GM12878 (cell line): ENCODE data around the gene TRIM25. TPM values are rescaled to one million over a fixed set of nuclear protein-coding genes. Genes with fewer than 3 reads are reported as not detected.

Experiments used
- ATAC-seq: fragments of 200-7000 bp; cut with Tn5 transposase; 3 replicates; pipeline ENCODE4 v1.9.1; 2020; ENCODE audit warnings: mild to moderate bottlenecking, moderate library complexity
- BruUV-seq: library from RNA; stranded (reverse); fragments of 400-500 nt; replicated peaks from 2 replicates; lab custom pipeline; 2021; lab: Mats Ljungman, UMichigan
- CTCF ChIA-PET: fragments of 300-600 bp; sonication (Branson Sonifier 250); formaldehyde crosslinking; extraction: SDS; loops from one replicate; lab custom pipeline; 2021; ENCODE audit warnings: inconsistent platforms; lab: Yijun Ruan, JAX
- POLR2A ChIA-PET: fragments of 350-600 bp; formaldehyde crosslinking; extraction: SDS; loops from one replicate; lab custom pipeline; 2021; ENCODE audit warnings: inconsistent platforms; lab: Charles Lee
- RAD21 ChIA-PET: fragments of 300-600 bp; sonication (Branson Sonifier 250); formaldehyde crosslinking; loops from one replicate; lab custom pipeline; 2023; ENCODE audit warnings: antibody characterized with exemption; ENCODE audit not compliant: unreplicated experiment; lab: Charles Lee
- SMC1A ChIA-PET: fragments of 300-600 bp; sonication (Branson Sonifier 250); formaldehyde crosslinking; loops from one replicate; lab custom pipeline; 2023; ENCODE audit not compliant: unreplicated experiment, uncharacterized antibody; lab: Charles Lee
- DNase-seq: peaks from one replicate; pipeline ENCODE4 v3.0.0-alpha.2; 2011; ENCODE audit warnings: low read depth, low spot score
- FAIRE-seq: peaks from 3 replicates; lab custom pipeline; 2011; peaks lifted over from hg19 to GRCh38; lab: Jason Lieb, UNC
- H2AFZ ChIP-seq: 2 replicates; pipeline ENCODE4 v1.6.0; 2011; ENCODE audit warnings: low read depth, low read length, control low read depth; ENCODE audit not compliant: control insufficient read depth
- H3K27ac ChIP-seq: 2 replicates; pipeline ENCODE4 v1.5.1; 2011; ENCODE audit warnings: control low read depth; ENCODE audit not compliant: control insufficient read depth, insufficient read depth
- H3K27me3 ChIP-seq, 2 experiments: replicated peaks in 1 of 2; 2 replicates each; pipeline versions ENCODE4 v1.6.0 to v1.6.1; 2011; ENCODE audit warnings: low read length in 1 of 2; ENCODE audit not compliant: control insufficient read depth in 2 of 2, insufficient read depth in 2 of 2
- H3K36me3 ChIP-seq, 2 experiments: 2 replicates each; pipeline ENCODE4 v1.5.1; 2011; ENCODE audit warnings: low read length in 1 of 2; ENCODE audit not compliant: control insufficient read depth in 2 of 2, insufficient read depth in 2 of 2
- H3K4me1 ChIP-seq: 2 replicates; pipeline ENCODE4 v1.6.1; 2011; ENCODE audit warnings: mild to moderate bottlenecking, low read length, moderate library complexity, mixed read lengths; ENCODE audit not compliant: control insufficient read depth, insufficient read depth
- H3K4me2 ChIP-seq: 2 replicates; pipeline ENCODE4 v1.6.0; 2011; ENCODE audit warnings: control low read depth; ENCODE audit not compliant: control insufficient read depth, insufficient read depth
- H3K4me3 ChIP-seq: fragments of 200-600 bp; sonication (generic); 2 replicates; pipeline ENCODE4 v1.5.1; 2016
- H3K79me2 ChIP-seq: 2 replicates; pipeline ENCODE4 v1.6.0; 2011; ENCODE audit warnings: low read length; ENCODE audit not compliant: control insufficient read depth, insufficient read depth
- H3K9ac ChIP-seq: 2 replicates; pipeline ENCODE4 v1.8.0; 2011; ENCODE audit warnings: low read length, control low read depth, mixed read lengths; ENCODE audit not compliant: control insufficient read depth, insufficient read depth
- H3K9me3 ChIP-seq: replicated peaks from 3 replicates; pipeline ENCODE4 v1.5.1; 2011; ENCODE audit warnings: mild to moderate bottlenecking, low read length; ENCODE audit not compliant: control insufficient read depth, insufficient read depth
- H4K20me1 ChIP-seq: 2 replicates; pipeline ENCODE4 v1.6.0; 2011; ENCODE audit not compliant: control insufficient read depth, insufficient read depth
- BCLAF1 ChIP-seq: fragments of 450-650 bp; IDR thresholded peaks from 2 replicates; pipeline ENCODE4 v1.6.1; 2017; ENCODE audit warnings: antibody characterized with exemption, mild to moderate bottlenecking, moderate library complexity
- BMI1 ChIP-seq: fragments of 450-650 bp; IDR thresholded peaks from 2 replicates; pipeline ENCODE4 v1.6.1; 2016; ENCODE audit warnings: mild to moderate bottlenecking, moderate library complexity, borderline replicate concordance
- CREB1 ChIP-seq: IDR thresholded peaks from 2 replicates; pipeline ENCODE4 v1.6.1; 2012; ENCODE audit warnings: low read depth, mild to moderate bottlenecking, inconsistent platforms
- MTA3 ChIP-seq: IDR thresholded peaks from 2 replicates; pipeline ENCODE4 v1.6.1; 2012; ENCODE audit warnings: low read length, inconsistent platforms, borderline replicate concordance
- MXI1 ChIP-seq: fragments of 150-350 bp; IDR thresholded peaks from 2 replicates; pipeline ENCODE4 v1.6.1; 2011; ENCODE audit warnings: low read depth, mild to moderate bottlenecking, inconsistent platforms, low read length, improper control_type of control experiment
- NFYB ChIP-seq: IDR thresholded peaks from 2 replicates; pipeline ENCODE4 v1.6.1; 2011; ENCODE audit warnings: low read depth, mild to moderate bottlenecking, low read length, improper control_type of control experiment, moderate library complexity; ENCODE audit not compliant: insufficient read depth
- PAX5 ChIP-seq: IDR thresholded peaks from 2 replicates; pipeline ENCODE4 v1.6.1; 2011; ENCODE audit warnings: low read depth, low read length, borderline replicate concordance
- POLR2AphosphoS5 ChIP-seq: IDR thresholded peaks from 2 replicates; pipeline ENCODE4 v1.6.1; 2011; ENCODE audit warnings: mild to moderate bottlenecking, low read length, inconsistent platforms
- STAT1 ChIP-seq: fragments of 450-650 bp; conservative IDR thresholded peaks from 2 replicates; pipeline ENCODE4 v1.6.1; 2014; ENCODE audit warnings: antibody characterized with exemption, mild to moderate bottlenecking
- WGBS: methylation state at CpG from one replicate; pipeline ENCODE4 v1.1.6; 2016; ENCODE audit warnings: low lambda C conversion rate; ENCODE audit not compliant: insufficient replicate concordance, insufficient coverage; ENCODE audit errors: missing lambda C conversion rate; 5-methylcytosine and 5-hydroxymethylcytosine counted together
- in situ Hi-C: fragments of 300-500 bp; cut with MboI; formaldehyde crosslinking; loops from 9 replicates; pipeline ENCODE4 v1.14.3; 2018; ENCODE audit warnings: mixed read lengths
- intact Hi-C: fragments of 100-400 bp; cut with micrococcal nuclease; formaldehyde crosslinking; loops from one replicate; pipeline ENCODE4 v1.14.2; 2022; ENCODE audit not compliant: unreplicated experiment
- polyA plus RNA-seq, 11 experiments: library from polyadenylated mRNA; depleted of rRNA in 4 of 11; unstranded in 6 of 11; stranded (reverse) in 5 of 11; fragments of >200 nt; fragmentation: Nextera tagmentation in 4 of 11; fragmentation: Illumina TruSeq in 1 of 11; extraction: Ambion mirVana in 4 of 11; extraction: Trizol in 1 of 11; gene quantifications; 1 replicate in 1 of 11; 2 replicates in 10 of 11; pipeline versions ENCODE4 v1.2.1 to v1.2.3, GENCODE V29; 2011 to 2016; ENCODE audit warnings: inconsistent platforms in 2 of 11, missing spikeins in 2 of 11, low read depth in 1 of 11
- total RNA-seq, 4 experiments: library from RNA; depleted of rRNA in 3 of 4; stranded (reverse); fragments of >200 nt in 3 of 4; fragmentation: Illumina TruSeq in 1 of 4; extraction: Trizol in 1 of 4; gene quantifications; 2 replicates each; pipeline versions ENCODE4 v1.2.1 to v1.2.3, GENCODE V29; 2013 to 2021
- TF ChIP-seq, protein P1 (sequence below): IDR thresholded peaks from 2 replicates; pipeline ENCODE4 v1.6.1; 2012; ENCODE audit warnings: mild to moderate bottlenecking, low read depth, low read length
- TF ChIP-seq, protein P2 (sequence below): fragments of 450-650 bp; IDR thresholded peaks from 2 replicates; pipeline ENCODE4 v1.6.1; 2014; ENCODE audit warnings: mild to moderate bottlenecking
- TF ChIP-seq, protein P3 (sequence below), 3 experiments: IDR thresholded peaks in 2 of 3; conservative IDR thresholded peaks in 1 of 3; 2 replicates each; pipeline ENCODE4 v1.5.1; 2011; ENCODE audit warnings: low read depth in 3 of 3, low read length in 3 of 3, mild to moderate bottlenecking in 3 of 3, control low read depth in 2 of 3, moderate library complexity in 2 of 3, inconsistent platforms in 1 of 3, mixed read lengths in 1 of 3; ENCODE audit not compliant: control insufficient read depth in 2 of 3, insufficient read depth in 1 of 3; ENCODE audit errors: extremely low read depth in 1 of 3

The TRIM25 gene
- total and polyA plus RNA-seq, 10 of the 15 experiments (the other 5 are each of a cell fraction or from before 2014, with no cell fraction given): 10.5 to 123 (median 51.3) TPM

GRCh38 chr17:56880571-56880970, 33.3 kb downstream of the TRIM25 start:
- H3K9ac ChIP-seq: no peak overlapping the region
- H3K79me2 ChIP-seq: no peaks in the 10 kb centered on the region
- intact Hi-C loops: no loop called here
- DNase-seq (no peak), ATAC-seq (no peak; the same call in 2 of the 3 replicates), FAIRE-seq (peak; percentile 69)
- no peaks in the 10 kb centered on the region for H4K20me1 ChIP-seq
- H3K27me3 ChIP-seq: no peaks in the 10 kb centered on the region
- ChIA-PET RAD21 (no interaction called here), SMC1A (no interaction called here), POLR2A (no interaction called here), CTCF (interaction anchor here (1.2 kb wide), 2 partner anchors 10 to 61 kb away, joined by 3 read pairs; no protein-coding TSS in a partner anchor)
- no peaks in the 10 kb centered on the region for H3K9me3 ChIP-seq
- H3K4me2 ChIP-seq: no peak overlapping the region
- TF ChIP-seq PAX5 (no peak), POLR2AphosphoS5 (no peak), BMI1 (no peak), MXI1 (no peak), CREB1 (no peak), BCLAF1 (no peak), NFYB (no peak), STAT1 (no peak), MTA3 (no peak)
- TF ChIP-seq, protein P1, sequence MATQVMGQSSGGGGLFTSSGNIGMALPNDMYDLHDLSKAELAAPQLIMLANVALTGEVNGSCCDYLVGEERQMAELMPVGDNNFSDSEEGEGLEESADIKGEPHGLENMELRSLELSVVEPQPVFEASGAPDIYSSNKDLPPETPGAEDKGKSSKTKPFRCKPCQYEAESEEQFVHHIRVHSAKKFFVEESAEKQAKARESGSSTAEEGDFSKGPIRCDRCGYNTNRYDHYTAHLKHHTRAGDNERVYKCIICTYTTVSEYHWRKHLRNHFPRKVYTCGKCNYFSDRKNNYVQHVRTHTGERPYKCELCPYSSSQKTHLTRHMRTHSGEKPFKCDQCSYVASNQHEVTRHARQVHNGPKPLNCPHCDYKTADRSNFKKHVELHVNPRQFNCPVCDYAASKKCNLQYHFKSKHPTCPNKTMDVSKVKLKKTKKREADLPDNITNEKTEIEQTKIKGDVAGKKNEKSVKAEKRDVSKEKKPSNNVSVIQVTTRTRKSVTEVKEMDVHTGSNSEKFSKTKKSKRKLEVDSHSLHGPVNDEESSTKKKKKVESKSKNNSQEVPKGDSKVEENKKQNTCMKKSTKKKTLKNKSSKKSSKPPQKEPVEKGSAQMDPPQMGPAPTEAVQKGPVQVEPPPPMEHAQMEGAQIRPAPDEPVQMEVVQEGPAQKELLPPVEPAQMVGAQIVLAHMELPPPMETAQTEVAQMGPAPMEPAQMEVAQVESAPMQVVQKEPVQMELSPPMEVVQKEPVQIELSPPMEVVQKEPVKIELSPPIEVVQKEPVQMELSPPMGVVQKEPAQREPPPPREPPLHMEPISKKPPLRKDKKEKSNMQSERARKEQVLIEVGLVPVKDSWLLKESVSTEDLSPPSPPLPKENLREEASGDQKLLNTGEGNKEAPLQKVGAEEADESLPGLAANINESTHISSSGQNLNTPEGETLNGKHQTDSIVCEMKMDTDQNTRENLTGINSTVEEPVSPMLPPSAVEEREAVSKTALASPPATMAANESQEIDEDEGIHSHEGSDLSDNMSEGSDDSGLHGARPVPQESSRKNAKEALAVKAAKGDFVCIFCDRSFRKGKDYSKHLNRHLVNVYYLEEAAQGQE: no peak
- TF ChIP-seq, protein P2, sequence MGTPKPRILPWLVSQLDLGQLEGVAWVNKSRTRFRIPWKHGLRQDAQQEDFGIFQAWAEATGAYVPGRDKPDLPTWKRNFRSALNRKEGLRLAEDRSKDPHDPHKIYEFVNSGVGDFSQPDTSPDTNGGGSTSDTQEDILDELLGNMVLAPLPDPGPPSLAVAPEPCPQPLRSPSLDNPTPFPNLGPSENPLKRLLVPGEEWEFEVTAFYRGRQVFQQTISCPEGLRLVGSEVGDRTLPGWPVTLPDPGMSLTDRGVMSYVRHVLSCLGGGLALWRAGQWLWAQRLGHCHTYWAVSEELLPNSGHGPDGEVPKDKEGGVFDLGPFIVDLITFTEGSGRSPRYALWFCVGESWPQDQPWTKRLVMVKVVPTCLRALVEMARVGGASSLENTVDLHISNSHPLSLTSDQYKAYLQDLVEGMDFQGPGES: no peak
- TF ChIP-seq, protein P3, sequence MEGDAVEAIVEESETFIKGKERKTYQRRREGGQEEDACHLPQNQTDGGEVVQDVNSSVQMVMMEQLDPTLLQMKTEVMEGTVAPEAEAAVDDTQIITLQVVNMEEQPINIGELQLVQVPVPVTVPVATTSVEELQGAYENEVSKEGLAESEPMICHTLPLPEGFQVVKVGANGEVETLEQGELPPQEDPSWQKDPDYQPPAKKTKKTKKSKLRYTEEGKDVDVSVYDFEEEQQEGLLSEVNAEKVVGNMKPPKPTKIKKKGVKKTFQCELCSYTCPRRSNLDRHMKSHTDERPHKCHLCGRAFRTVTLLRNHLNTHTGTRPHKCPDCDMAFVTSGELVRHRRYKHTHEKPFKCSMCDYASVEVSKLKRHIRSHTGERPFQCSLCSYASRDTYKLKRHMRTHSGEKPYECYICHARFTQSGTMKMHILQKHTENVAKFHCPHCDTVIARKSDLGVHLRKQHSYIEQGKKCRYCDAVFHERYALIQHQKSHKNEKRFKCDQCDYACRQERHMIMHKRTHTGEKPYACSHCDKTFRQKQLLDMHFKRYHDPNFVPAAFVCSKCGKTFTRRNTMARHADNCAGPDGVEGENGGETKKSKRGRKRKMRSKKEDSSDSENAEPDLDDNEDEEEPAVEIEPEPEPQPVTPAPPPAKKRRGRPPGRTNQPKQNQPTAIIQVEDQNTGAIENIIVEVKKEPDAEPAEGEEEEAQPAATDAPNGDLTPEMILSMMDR (IDR thresholded peaks at IDR 0.05 in 2 of 3, conservative IDR thresholded peaks at IDR 0.05 in 1 of 3; ENCODE audit: control insufficient read depth in 2 of 3, extremely low read depth in 1 of 3, insufficient read depth in 1 of 3, low read depth in 3 of 3, low read length in 3 of 3): no peak
- no peaks in the 10 kb centered on the region for H3K4me1 ChIP-seq
- no peak overlapping the region for H3K27ac ChIP-seq
- no peak overlapping the region for H3K4me3 ChIP-seq
- WGBS: 67% methylated on average over 8 of the region's 8 CpGs
- no TSS peak for BruUV-seq
- no peak overlapping the region for H2AFZ ChIP-seq
- peaks cover 0 to 2% of the 10 kb centered on the region in 2 experiments; a peak in 1 of 4 replicates for H3K36me3 ChIP-seq
- in situ Hi-C loops: no loop called here
